Measurements from ENCODE around the gene CHST11. TPM values are rescaled to one million over a fixed set of nuclear protein-coding genes. Genes with fewer than 3 reads are reported as not detected.

CHST11 gene
- total and polyA plus RNA-seq, 7 donors = 0.60 to 22.8 (median 10.0) TPM

GRCh38 chr12:104423809-104424208, 32.9 kb upstream of the CHST11 start:
- TF ChIP-seq CTCF (IDR thresholded peaks at IDR 0.05) (no peak), POLR2A (IDR thresholded peaks at IDR 0.05) (no peak), EP300 (IDR thresholded peaks at IDR 0.05) (no peak), POLR2AphosphoS5 (IDR thresholded peaks at IDR 0.05) (no peak)
- Histone ChIP-seq H3K4me1 (no peaks in the 10 kb centered on the region), H3K9me3 (no peaks in the 10 kb centered on the region), H3K4me3 (no peak overlapping the region), H3K27me3 (no peaks in the 10 kb centered on the region), H3K27ac (no peak overlapping the region), H3K36me3 (no peaks in the 10 kb centered on the region)
- WGBS, 2 donors = 40 to 69% methylated on average over 5 of the region's 5 CpGs
- intact Hi-C loops (cut with DNase I) = no loop called here
- peak; percentile 1 for DNase-seq

DNA sequence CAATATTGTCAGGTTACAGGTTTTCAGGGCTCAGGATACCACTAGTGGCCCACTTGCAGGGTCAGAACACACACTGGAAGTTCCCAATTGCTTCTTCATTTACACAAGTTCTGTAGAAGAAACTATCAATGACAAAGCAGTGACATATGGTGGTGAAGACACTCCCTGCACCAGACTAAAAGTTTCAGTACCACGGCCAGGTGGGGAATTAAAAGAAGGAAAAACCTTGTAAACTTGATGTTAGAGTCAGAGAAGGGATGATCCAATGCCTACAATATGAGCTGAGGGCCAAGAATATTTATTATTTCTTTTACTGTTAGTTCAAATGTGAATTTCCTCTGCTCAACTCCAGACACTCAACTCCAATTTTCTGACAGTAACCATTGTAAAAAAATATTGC, 31.8 kb upstream of the CHST11 start:
- no peak overlapping the region for H3K27ac ChIP-seq
- no peak for DNase-seq
- 52 to 68% methylated on average over 1 of the region's 1 CpG for WGBS, 2 donors
- H3K27me3 ChIP-seq = no peaks in the 10 kb centered on the region
- intact Hi-C loops (cut with DNase I) = no loop called here
- no peak for TF ChIP-seq POLR2AphosphoS5 (IDR thresholded peaks at IDR 0.05)
- no peak for TF ChIP-seq EP300 (IDR thresholded peaks at IDR 0.05)
- no peak for TF ChIP-seq POLR2A (IDR thresholded peaks at IDR 0.05)
- no peak for TF ChIP-seq CTCF (IDR thresholded peaks at IDR 0.05)
- no peaks in the 10 kb centered on the region for H3K9me3 ChIP-seq
- H3K4me1 ChIP-seq = no peaks in the 10 kb centered on the region
- no peaks in the 10 kb centered on the region for H3K36me3 ChIP-seq
- no peak overlapping the region for H3K4me3 ChIP-seq

DNA sequence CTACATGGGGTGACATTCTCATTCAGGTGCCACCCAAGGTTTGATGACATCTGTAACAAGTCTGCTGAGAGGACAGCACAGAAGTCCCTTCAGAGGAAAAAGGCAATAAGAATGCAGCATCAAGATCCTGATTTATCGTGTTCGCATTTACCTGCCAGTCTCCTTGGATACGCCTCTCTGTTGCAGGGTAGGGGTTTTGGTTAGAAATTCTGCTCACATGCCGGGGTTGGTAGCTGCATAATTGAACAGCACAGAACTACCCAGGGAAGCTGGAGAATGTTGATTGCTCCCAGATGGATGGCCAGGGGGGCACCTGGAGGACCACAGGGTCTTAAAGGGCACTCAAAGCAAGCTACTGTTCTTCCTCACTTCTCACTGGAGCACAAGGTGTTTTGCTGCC, 31.1 kb upstream of the CHST11 start:
- WGBS, 2 donors = 91 to 95% methylated on average over 4 of the region's 4 CpGs
- Histone ChIP-seq H3K4me1 (no peaks in the 10 kb centered on the region), H3K36me3 (no peaks in the 10 kb centered on the region), H3K27me3 (no peaks in the 10 kb centered on the region), H3K4me3 (no peak overlapping the region), H3K27ac (no peak overlapping the region), H3K9me3 (no peaks in the 10 kb centered on the region)
- DNase-seq = no peak
- intact Hi-C loops (cut with DNase I) = no loop called here
- TF ChIP-seq POLR2A (IDR thresholded peaks at IDR 0.05) (no peak), CTCF (IDR thresholded peaks at IDR 0.05) (no peak), EP300 (IDR thresholded peaks at IDR 0.05) (no peak), POLR2AphosphoS5 (IDR thresholded peaks at IDR 0.05) (no peak)

- 64 to 79% methylated on average over 4 of the region's 4 CpGs for WGBS, 2 donors
- Histone ChIP-seq H3K4me1 (no peaks in the 10 kb centered on the region), H3K9me3 (no peaks in the 10 kb centered on the region), H3K27ac (no peak overlapping the region), H3K36me3 (no peaks in the 10 kb centered on the region), H3K27me3 (no peaks in the 10 kb centered on the region), H3K4me3 (no peak overlapping the region)
- TF ChIP-seq EP300 (IDR thresholded peaks at IDR 0.05) (no peak), POLR2AphosphoS5 (IDR thresholded peaks at IDR 0.05) (no peak), POLR2A (IDR thresholded peaks at IDR 0.05) (no peak), CTCF (IDR thresholded peaks at IDR 0.05) (no peak)
- no peak for DNase-seq
- intact Hi-C loops (cut with DNase I) = no loop called here
These were observed 29.7 kb upstream of the CHST11 start for GRCh38 chr12:104426926-104427546.

GRCh38 chr12:104427547-104427938, 29.2 kb upstream of the CHST11 start:
- H3K4me3 ChIP-seq = no peak overlapping the region
- no peaks in the 10 kb centered on the region for H3K4me1 ChIP-seq
- H3K27me3 ChIP-seq = no peaks in the 10 kb centered on the region
- H3K36me3 ChIP-seq = no peaks in the 10 kb centered on the region
- no peak for TF ChIP-seq EP300 (IDR thresholded peaks at IDR 0.05)
- TF ChIP-seq POLR2AphosphoS5 (IDR thresholded peaks at IDR 0.05) = no peak
- no peak for TF ChIP-seq CTCF (IDR thresholded peaks at IDR 0.05)
- no peak for TF ChIP-seq POLR2A (IDR thresholded peaks at IDR 0.05)
- no peak overlapping the region for H3K27ac ChIP-seq
- 88 to 95% methylated on average over 1 of the region's 1 CpG for WGBS, 2 donors
- DNase-seq = no peak
- no peaks in the 10 kb centered on the region for H3K9me3 ChIP-seq
- intact Hi-C loops (cut with DNase I) = no loop called here

Data from sigmoid colon (tissue), 7 donors.